ENCODE results near the gene CABP4. TPM values are rescaled to one million over a fixed set of nuclear protein-coding genes. Genes with fewer than 3 reads are reported as not detected.
A peak's percentile ranks its signal among the peaks of the same experiment; 100 is the strongest.

The CABP4 gene
- total and polyA plus RNA-seq, 2 donors (not counting 3 experiments of a cell fraction or from before 2014, with no cell fraction given): 2.4 to 5.0 TPM

GRCh38 chr11:67508486-67509121 lies 53.5 kb downstream of the CABP4 start:
- dilution Hi-C loops (cut with MboI; ENCODE audit: extremely low pct_ligation_motif_present, low sequenced_read_pairs): no loop called here
- Histone ChIP-seq H3K36me3 (ENCODE audit: control insufficient read depth in 2 of 2, extremely low read depth in 1 of 2, insufficient read depth in 2 of 2, low read length in 2 of 2) (peaks cover 0 to 4% of the 10 kb centered on the region in 2 experiments), H3K9me3 (replicated peaks; ENCODE audit: control insufficient read depth, insufficient read depth, low read length) (no peaks in the 10 kb centered on the region), H3K9me1 (replicated peaks; ENCODE audit: control insufficient read depth, extremely low read depth, insufficient read depth, low read length) (no peaks in the 10 kb centered on the region), H3K27me3 (ENCODE audit: control insufficient read depth in 2 of 2, insufficient read depth in 2 of 2, low read length in 2 of 2) (peaks cover 0 to 3% of the 10 kb centered on the region in 2 experiments), H3K9ac (replicated peaks; ENCODE audit: extremely low read depth, insufficient read depth, low read length) (peak overlapping the region; percentile 85), H3K4me2 (ENCODE audit: insufficient read depth, low read length) (peak overlapping the region; percentile 75), H3K79me2 (ENCODE audit: control insufficient read depth, insufficient read depth, low read length) (peaks cover 11% of the 10 kb centered on the region), H3K4me3 (replicated peaks in 1 of 3; ENCODE audit: insufficient read depth in 1 of 3, low read depth in 1 of 3, low read length in 3 of 3) (peak overlapping the region; percentile 52 to 62 (median 53)), H2AFZ (ENCODE audit: low read depth, low read length) (peak overlapping the region; percentile 92), H3K4me1 (ENCODE audit: control insufficient read depth, extremely low read depth, insufficient read depth, low read length) (peaks cover 36% of the 10 kb centered on the region), H3K27ac (ENCODE audit: insufficient read depth, low read depth, low read length) (peak overlapping the region; percentile 83), H4K20me1 (replicated peaks; ENCODE audit: control insufficient read depth, extremely low read depth, insufficient read depth, low read length) (no peaks in the 10 kb centered on the region)
- POLR2A ChIA-PET: no interaction called here
- TF ChIP-seq POLR2A (IDR thresholded peaks at IDR 0.05; ENCODE audit: low read depth, low read length) (peak; percentile 56), MAX (IDR thresholded peaks at IDR 0.05; ENCODE audit: insufficient read depth, insufficient read length) (peak; percentile 62), FOS (IDR thresholded peaks at IDR 0.05; ENCODE audit: borderline replicate concordance, insufficient read depth, low read length) (no peak), POLR2AphosphoS5 (IDR thresholded peaks at IDR 0.05; ENCODE audit: insufficient read depth, low read depth, low read length) (peak; percentile 75)
- CTCF ChIA-PET: no interaction called here
- BruUV-seq (replicated peaks): TSS peak; percentile 71
- peak; percentile 97 for DNase-seq (ENCODE audit: low read depth, low spot score)
- intact Hi-C loops (cut with micrococcal nuclease): loop anchor here (1.0 to 10.0 kb wide), 7 partner anchors 39 to 244 kb away; partner anchors contain the start of genes GPR152, GRK2, GSTP1 and NDUFV1
- no peak for FAIRE-seq

- Histone ChIP-seq H3K4me1 (ENCODE audit: control insufficient read depth, extremely low read depth, insufficient read depth, low read length) (peaks cover 29% of the 10 kb centered on the region), H3K79me2 (ENCODE audit: control insufficient read depth, insufficient read depth, low read length) (peaks cover 11% of the 10 kb centered on the region), H3K9me3 (replicated peaks; ENCODE audit: control insufficient read depth, insufficient read depth, low read length) (no peaks in the 10 kb centered on the region), H4K20me1 (replicated peaks; ENCODE audit: control insufficient read depth, extremely low read depth, insufficient read depth, low read length) (no peaks in the 10 kb centered on the region), H3K4me2 (ENCODE audit: insufficient read depth, low read length) (no peak overlapping the region), H3K4me3 (replicated peaks in 1 of 3; ENCODE audit: insufficient read depth in 1 of 3, low read depth in 1 of 3, low read length in 3 of 3) (no peak overlapping the region), H3K36me3 (ENCODE audit: control insufficient read depth in 2 of 2, extremely low read depth in 1 of 2, insufficient read depth in 2 of 2, low read length in 2 of 2) (peaks cover 0 to 4% of the 10 kb centered on the region in 2 experiments), H3K9ac (replicated peaks; ENCODE audit: extremely low read depth, insufficient read depth, low read length) (no peak overlapping the region), H3K27me3 (ENCODE audit: control insufficient read depth in 2 of 2, insufficient read depth in 2 of 2, low read length in 2 of 2) (peaks cover 0 to 6% of the 10 kb centered on the region in 2 experiments), H2AFZ (ENCODE audit: low read depth, low read length) (no peak overlapping the region), H3K9me1 (replicated peaks; ENCODE audit: control insufficient read depth, extremely low read depth, insufficient read depth, low read length) (no peaks in the 10 kb centered on the region), H3K27ac (ENCODE audit: insufficient read depth, low read depth, low read length) (no peak overlapping the region)
- no TSS peak for BruUV-seq (replicated peaks)
- ChIA-PET CTCF (no interaction called here), POLR2A (no interaction called here)
- TF ChIP-seq CTCF (IDR thresholded peaks at IDR 0.05; ENCODE audit: extremely low read depth in 1 of 2, insufficient read depth in 1 of 2, low read depth in 1 of 2, low read length in 2 of 2): no peak
- TF ChIP-seq JUN (IDR thresholded peaks at IDR 0.05; ENCODE audit: borderline replicate concordance, insufficient read depth, insufficient read length, low read depth): no peak
- TF ChIP-seq EZH2 (IDR thresholded peaks at IDR 0.05; ENCODE audit: borderline replicate concordance, low read depth, low read length, severe bottlenecking): no peak
- no peak for TF ChIP-seq POLR2AphosphoS5 (IDR thresholded peaks at IDR 0.05; ENCODE audit: insufficient read depth, low read depth, low read length)
- TF ChIP-seq MAX (IDR thresholded peaks at IDR 0.05; ENCODE audit: insufficient read depth, insufficient read length): no peak
- no peak for TF ChIP-seq MYC (IDR thresholded peaks at IDR 0.05; ENCODE audit: low read depth, low read length)
- no peak for TF ChIP-seq GATA2 (IDR thresholded peaks at IDR 0.05; ENCODE audit: insufficient read depth, insufficient read length, low read depth, low read length)
- no peak for TF ChIP-seq FOS (IDR thresholded peaks at IDR 0.05; ENCODE audit: borderline replicate concordance, insufficient read depth, low read length)
- no peak for TF ChIP-seq POLR2A (IDR thresholded peaks at IDR 0.05; ENCODE audit: low read depth, low read length)
- intact Hi-C loops (cut with micrococcal nuclease) (no loop called here), dilution Hi-C loops (cut with MboI; ENCODE audit: extremely low pct_ligation_motif_present, low sequenced_read_pairs) (no loop called here)
- no peak for FAIRE-seq
- DNase-seq (ENCODE audit: low read depth, low spot score): no peak
Measured at GRCh38 chr11:67510023-67510345, 54.8 kb downstream of the CABP4 start.
